ENCODE data around the gene ORAI3. TPM values are rescaled to one million over a fixed set of nuclear protein-coding genes. Genes with fewer than 3 reads are reported as not detected.

Gene ORAI3
- total RNA-seq, 1 experiment from 2014 or later = 9.0 TPM

DNA sequence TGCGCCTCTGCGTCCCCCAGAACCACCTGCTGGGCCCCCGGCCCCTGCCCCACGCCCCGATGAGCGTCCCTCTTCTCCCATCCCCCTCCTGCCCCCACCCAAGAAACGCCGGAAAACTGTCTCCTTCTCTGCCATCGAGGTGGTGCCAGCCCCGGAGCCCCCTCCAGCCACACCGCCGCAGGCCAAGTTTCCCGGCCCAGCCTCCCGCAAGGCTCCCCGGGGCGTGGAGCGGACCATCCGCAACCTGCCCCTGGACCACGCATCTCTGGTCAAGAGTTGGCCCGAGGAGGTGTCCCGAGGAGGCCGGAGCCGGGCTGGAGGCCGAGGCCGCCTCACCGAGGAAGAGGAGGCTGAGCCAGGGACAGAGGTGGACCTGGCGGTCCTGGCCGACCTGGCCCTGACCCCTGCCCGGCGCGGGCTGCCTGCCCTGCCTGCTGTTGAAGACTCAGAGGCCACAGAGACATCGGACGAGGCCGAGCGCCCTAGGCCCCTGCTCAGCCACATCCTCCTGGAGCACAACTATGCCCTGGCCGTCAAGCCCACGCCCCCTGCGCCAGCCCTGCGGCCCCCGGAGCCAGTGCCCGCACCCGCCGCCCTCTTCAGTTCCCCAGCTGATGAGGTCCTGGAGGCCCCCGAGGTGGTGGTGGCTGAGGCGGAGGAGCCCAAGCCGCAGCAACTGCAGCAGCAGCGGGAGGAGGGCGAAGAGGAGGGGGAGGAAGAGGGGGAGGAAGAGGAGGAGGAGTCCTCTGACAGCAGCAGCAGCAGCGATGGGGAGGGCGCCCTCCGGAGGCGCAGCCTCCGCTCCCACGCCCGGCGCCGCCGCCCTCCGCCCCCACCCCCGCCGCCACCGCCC is 30.5 kb downstream of the ORAI3 start (continued):
- TF ChIP-seq, protein P1, sequence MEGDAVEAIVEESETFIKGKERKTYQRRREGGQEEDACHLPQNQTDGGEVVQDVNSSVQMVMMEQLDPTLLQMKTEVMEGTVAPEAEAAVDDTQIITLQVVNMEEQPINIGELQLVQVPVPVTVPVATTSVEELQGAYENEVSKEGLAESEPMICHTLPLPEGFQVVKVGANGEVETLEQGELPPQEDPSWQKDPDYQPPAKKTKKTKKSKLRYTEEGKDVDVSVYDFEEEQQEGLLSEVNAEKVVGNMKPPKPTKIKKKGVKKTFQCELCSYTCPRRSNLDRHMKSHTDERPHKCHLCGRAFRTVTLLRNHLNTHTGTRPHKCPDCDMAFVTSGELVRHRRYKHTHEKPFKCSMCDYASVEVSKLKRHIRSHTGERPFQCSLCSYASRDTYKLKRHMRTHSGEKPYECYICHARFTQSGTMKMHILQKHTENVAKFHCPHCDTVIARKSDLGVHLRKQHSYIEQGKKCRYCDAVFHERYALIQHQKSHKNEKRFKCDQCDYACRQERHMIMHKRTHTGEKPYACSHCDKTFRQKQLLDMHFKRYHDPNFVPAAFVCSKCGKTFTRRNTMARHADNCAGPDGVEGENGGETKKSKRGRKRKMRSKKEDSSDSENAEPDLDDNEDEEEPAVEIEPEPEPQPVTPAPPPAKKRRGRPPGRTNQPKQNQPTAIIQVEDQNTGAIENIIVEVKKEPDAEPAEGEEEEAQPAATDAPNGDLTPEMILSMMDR (IDR thresholded peaks at IDR 0.05 in 2 of 3, conservative IDR thresholded peaks at IDR 0.05 in 1 of 3; ENCODE audit: borderline replicate concordance in 1 of 3, insufficient read depth in 1 of 3, low read depth in 2 of 3, low read length in 2 of 3) = no peak

GRCh38 chr16:30980023-30980371 is 31.1 kb downstream of the ORAI3 start:
- Histone ChIP-seq H3K4me3 (replicated peaks in 1 of 2; ENCODE audit: low read depth in 1 of 2, low read length in 2 of 2) (no peak overlapping the region), H3K27ac (ENCODE audit: low read depth, low read length) (no peak overlapping the region), H3K4me2 (ENCODE audit: low read length) (no peak overlapping the region), H3K79me2 (ENCODE audit: insufficient read depth, low read length) (peaks cover 3% of the 10 kb centered on the region; the same call in 1 of the 2 replicates), H3K9ac (ENCODE audit: low read length) (no peak overlapping the region), H3K4me1 (ENCODE audit: control insufficient read depth in 1 of 2, insufficient read depth in 2 of 2, low read length in 2 of 2) (peaks cover 0 to 4% of the 10 kb centered on the region in 2 experiments; a peak in 3 of 4 replicates), H4K20me1 (ENCODE audit: insufficient read depth) (no peaks in the 10 kb centered on the region), H3K27me3 (ENCODE audit: insufficient read depth, low read length) (no peaks in the 10 kb centered on the region), H3K9me3 (ENCODE audit: control insufficient read depth in 1 of 2, insufficient read depth in 1 of 2, low read depth in 1 of 2, low read length in 2 of 2) (no peaks in the 10 kb centered on the region), H2AFZ (ENCODE audit: low read depth, low read length, poor library complexity, severe bottlenecking) (no peak overlapping the region), H3K36me3 (ENCODE audit: control insufficient read depth in 1 of 2, insufficient read depth in 2 of 2, low read length in 2 of 2) (peaks cover 11 to 24% of the 10 kb centered on the region in 2 experiments; a peak in 3 of 4 replicates), H3K9me2 (ENCODE audit: insufficient read depth) (no peaks in the 10 kb centered on the region)
- ChIA-PET CTCF (no interaction called here), RAD21 (ENCODE audit: low non-redundant PET in 1 of 2, low total read pairs in 2 of 2, uncharacterized antibody in 2 of 2, unreplicated experiment in 2 of 2) (no interaction called here), POLR2A (no interaction called here)
- DNase-seq (ENCODE audit: low read depth, low spot score) (no peak), ATAC-seq (no peak)
- intact Hi-C loops (cut with micrococcal nuclease) = loop anchor here (10.0 kb wide), 1 partner anchor 715 kb away; no protein-coding TSS in a partner anchor
- TF ChIP-seq FOSL1 (IDR thresholded peaks at IDR 0.05; ENCODE audit: low read depth) (no peak), MAX (IDR thresholded peaks at IDR 0.05) (no peak), SP1 (IDR thresholded peaks at IDR 0.05; ENCODE audit: low read depth) (no peak), ZFX (IDR thresholded peaks at IDR 0.05) (no peak), SRF (IDR thresholded peaks at IDR 0.05; ENCODE audit: low read depth) (no peak), YY1 (IDR thresholded peaks at IDR 0.05; ENCODE audit: extremely low read depth, insufficient replicate concordance, low read depth, low read length) (no peak), ZNF274 (IDR thresholded peaks at IDR 0.05; ENCODE audit: low read depth, low read length) (no peak), TCF7L2 (IDR thresholded peaks at IDR 0.05; ENCODE audit: borderline replicate concordance, extremely low read depth, insufficient read depth, insufficient read length) (no peak), SIN3A (IDR thresholded peaks at IDR 0.05; ENCODE audit: low read depth) (no peak), ELF1 (IDR thresholded peaks at IDR 0.05; ENCODE audit: borderline replicate concordance, low read depth) (no peak)
- TF ChIP-seq, protein P1 (IDR thresholded peaks at IDR 0.05 in 2 of 3, conservative IDR thresholded peaks at IDR 0.05 in 1 of 3; ENCODE audit: borderline replicate concordance in 1 of 3, insufficient read depth in 1 of 3, low read depth in 2 of 3, low read length in 2 of 3) = no peak
- TF ChIP-seq, protein P2, sequence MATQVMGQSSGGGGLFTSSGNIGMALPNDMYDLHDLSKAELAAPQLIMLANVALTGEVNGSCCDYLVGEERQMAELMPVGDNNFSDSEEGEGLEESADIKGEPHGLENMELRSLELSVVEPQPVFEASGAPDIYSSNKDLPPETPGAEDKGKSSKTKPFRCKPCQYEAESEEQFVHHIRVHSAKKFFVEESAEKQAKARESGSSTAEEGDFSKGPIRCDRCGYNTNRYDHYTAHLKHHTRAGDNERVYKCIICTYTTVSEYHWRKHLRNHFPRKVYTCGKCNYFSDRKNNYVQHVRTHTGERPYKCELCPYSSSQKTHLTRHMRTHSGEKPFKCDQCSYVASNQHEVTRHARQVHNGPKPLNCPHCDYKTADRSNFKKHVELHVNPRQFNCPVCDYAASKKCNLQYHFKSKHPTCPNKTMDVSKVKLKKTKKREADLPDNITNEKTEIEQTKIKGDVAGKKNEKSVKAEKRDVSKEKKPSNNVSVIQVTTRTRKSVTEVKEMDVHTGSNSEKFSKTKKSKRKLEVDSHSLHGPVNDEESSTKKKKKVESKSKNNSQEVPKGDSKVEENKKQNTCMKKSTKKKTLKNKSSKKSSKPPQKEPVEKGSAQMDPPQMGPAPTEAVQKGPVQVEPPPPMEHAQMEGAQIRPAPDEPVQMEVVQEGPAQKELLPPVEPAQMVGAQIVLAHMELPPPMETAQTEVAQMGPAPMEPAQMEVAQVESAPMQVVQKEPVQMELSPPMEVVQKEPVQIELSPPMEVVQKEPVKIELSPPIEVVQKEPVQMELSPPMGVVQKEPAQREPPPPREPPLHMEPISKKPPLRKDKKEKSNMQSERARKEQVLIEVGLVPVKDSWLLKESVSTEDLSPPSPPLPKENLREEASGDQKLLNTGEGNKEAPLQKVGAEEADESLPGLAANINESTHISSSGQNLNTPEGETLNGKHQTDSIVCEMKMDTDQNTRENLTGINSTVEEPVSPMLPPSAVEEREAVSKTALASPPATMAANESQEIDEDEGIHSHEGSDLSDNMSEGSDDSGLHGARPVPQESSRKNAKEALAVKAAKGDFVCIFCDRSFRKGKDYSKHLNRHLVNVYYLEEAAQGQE (IDR thresholded peaks at IDR 0.05; ENCODE audit: low read depth) = no peak
- no TSS peak for BruUV-seq (replicated peaks)
